Activated naive CD4-positive, alpha-beta T cell treated with anti-CD3 and anti-CD28 coated beads, Interleukin-2, amount 50 U/mL, for 24 hours (primary cell): ENCODE data around the gene KMT2E.
A peak's percentile ranks its signal among the peaks of the same experiment; 100 is the strongest.

Source experiments
- H3K27ac Mint-ChIP-seq: one replicate; pipeline ENCODE4 v1.8.0; 2021; ENCODE audit warnings: mild to moderate bottlenecking, mixed read lengths
- H3K27me3 Mint-ChIP-seq: one replicate; pipeline ENCODE4 v1.8.0; 2021; ENCODE audit warnings: mixed read lengths
- H3K36me3 Mint-ChIP-seq: one replicate; pipeline ENCODE4 v1.8.0; 2021; ENCODE audit warnings: mixed read lengths
- H3K4me1 Mint-ChIP-seq: one replicate; pipeline ENCODE4 v1.8.0; 2021; ENCODE audit warnings: mixed read lengths
- H3K4me3 Mint-ChIP-seq: one replicate; pipeline ENCODE4 v1.8.0; 2021; ENCODE audit warnings: mild to moderate bottlenecking, mixed read lengths
- H3K9me3 Mint-ChIP-seq: one replicate; pipeline ENCODE4 v1.8.0; 2021; ENCODE audit warnings: mixed read lengths

The KMT2E gene

GRCh38 chr7:105131033-105131656, 117.1 kb downstream of the KMT2E start:
- H3K9me3 Mint-ChIP-seq, result no peaks in the 10 kb centered on the region
- H3K27me3 Mint-ChIP-seq, result no peaks in the 10 kb centered on the region
- peak overlapping the region; percentile 81 for H3K27ac Mint-ChIP-seq
- H3K4me3 Mint-ChIP-seq, result no peak overlapping the region
- peaks cover 8% of the 10 kb centered on the region for H3K36me3 Mint-ChIP-seq
- H3K4me1 Mint-ChIP-seq, result peaks cover 7% of the 10 kb centered on the region

- no peaks in the 10 kb centered on the region for H3K27me3 Mint-ChIP-seq
- no peaks in the 10 kb centered on the region for H3K9me3 Mint-ChIP-seq
- peaks cover 10% of the 10 kb centered on the region for H3K4me1 Mint-ChIP-seq
- H3K4me3 Mint-ChIP-seq, result no peak overlapping the region
- no peak overlapping the region for H3K27ac Mint-ChIP-seq
- H3K36me3 Mint-ChIP-seq, result peaks cover 11% of the 10 kb centered on the region
Measured at GRCh38 chr7:105131890-105132289, 117.9 kb downstream of the KMT2E start.

GRCh38 chr7:105132335-105132734, 118.3 kb downstream of the KMT2E start:
- Mint-ChIP-seq H3K9me3 (no peaks in the 10 kb centered on the region), H3K27ac (no peak overlapping the region), H3K27me3 (no peaks in the 10 kb centered on the region), H3K4me3 (no peak overlapping the region), H3K4me1 (peaks cover 11% of the 10 kb centered on the region), H3K36me3 (peaks cover 11% of the 10 kb centered on the region)

- H3K27ac Mint-ChIP-seq, result no peak overlapping the region
- no peak overlapping the region for H3K4me3 Mint-ChIP-seq
- H3K9me3 Mint-ChIP-seq, result no peaks in the 10 kb centered on the region
- peaks cover 12% of the 10 kb centered on the region for H3K36me3 Mint-ChIP-seq
- H3K27me3 Mint-ChIP-seq, result no peaks in the 10 kb centered on the region
- peaks cover 13% of the 10 kb centered on the region for H3K4me1 Mint-ChIP-seq
Measured at GRCh38 chr7:105132835-105133234, 118.8 kb downstream of the KMT2E start.

- peaks cover 15% of the 10 kb centered on the region for H3K36me3 Mint-ChIP-seq
- H3K27ac Mint-ChIP-seq, result no peak overlapping the region
- no peaks in the 10 kb centered on the region for H3K9me3 Mint-ChIP-seq
- peaks cover 16% of the 10 kb centered on the region for H3K4me1 Mint-ChIP-seq
- H3K27me3 Mint-ChIP-seq, result no peaks in the 10 kb centered on the region
- no peak overlapping the region for H3K4me3 Mint-ChIP-seq
Measured at GRCh38 chr7:105133358-105133757, 119.4 kb downstream of the KMT2E start.

- H3K4me3 Mint-ChIP-seq, result no peak overlapping the region
- peaks cover 19% of the 10 kb centered on the region for H3K4me1 Mint-ChIP-seq
- no peaks in the 10 kb centered on the region for H3K9me3 Mint-ChIP-seq
- H3K36me3 Mint-ChIP-seq, result peaks cover 18% of the 10 kb centered on the region
- H3K27me3 Mint-ChIP-seq, result no peaks in the 10 kb centered on the region
- no peak overlapping the region for H3K27ac Mint-ChIP-seq
Measured at GRCh38 chr7:105133986-105134655, 120.1 kb downstream of the KMT2E start.

GRCh38 chr7:105136221-105136620, 122.2 kb downstream of the KMT2E start:
- Mint-ChIP-seq H3K9me3 (no peaks in the 10 kb centered on the region), H3K4me1 (peaks cover 23% of the 10 kb centered on the region), H3K36me3 (peaks cover 18% of the 10 kb centered on the region), H3K27me3 (no peaks in the 10 kb centered on the region), H3K27ac (no peak overlapping the region), H3K4me3 (no peak overlapping the region)

GRCh38 chr7:105137898-105138297, 123.9 kb downstream of the KMT2E start:
- H3K27ac Mint-ChIP-seq, result no peak overlapping the region
- H3K27me3 Mint-ChIP-seq, result no peaks in the 10 kb centered on the region
- H3K9me3 Mint-ChIP-seq, result no peaks in the 10 kb centered on the region
- H3K36me3 Mint-ChIP-seq, result peaks cover 23% of the 10 kb centered on the region
- peaks cover 26% of the 10 kb centered on the region for H3K4me1 Mint-ChIP-seq
- H3K4me3 Mint-ChIP-seq, result no peak overlapping the region

GRCh38 chr7:105139381-105139780, 125.4 kb downstream of the KMT2E start:
- Mint-ChIP-seq H3K27me3 (no peaks in the 10 kb centered on the region), H3K9me3 (no peaks in the 10 kb centered on the region), H3K27ac (no peak overlapping the region), H3K4me3 (no peak overlapping the region), H3K4me1 (peaks cover 29% of the 10 kb centered on the region), H3K36me3 (peaks cover 24% of the 10 kb centered on the region)

GRCh38 chr7:105141068-105141467, 127.1 kb downstream of the KMT2E start:
- no peaks in the 10 kb centered on the region for H3K27me3 Mint-ChIP-seq
- H3K9me3 Mint-ChIP-seq, result no peaks in the 10 kb centered on the region
- no peak overlapping the region for H3K4me3 Mint-ChIP-seq
- peaks cover 26% of the 10 kb centered on the region for H3K4me1 Mint-ChIP-seq
- peaks cover 24% of the 10 kb centered on the region for H3K36me3 Mint-ChIP-seq
- no peak overlapping the region for H3K27ac Mint-ChIP-seq

- peaks cover 4% of the 10 kb centered on the region for H3K36me3 Mint-ChIP-seq
- H3K9me3 Mint-ChIP-seq, result no peaks in the 10 kb centered on the region
- H3K27me3 Mint-ChIP-seq, result no peaks in the 10 kb centered on the region
- H3K27ac Mint-ChIP-seq, result no peak overlapping the region
- H3K4me3 Mint-ChIP-seq, result no peak overlapping the region
- H3K4me1 Mint-ChIP-seq, result peaks cover 4% of the 10 kb centered on the region
Measured at GRCh38 chr7:105149827-105150226, 135.8 kb downstream of the KMT2E start.

GRCh38 chr7:105151152-105151551, 137.1 kb downstream of the KMT2E start:
- Mint-ChIP-seq H3K4me1 (peaks cover 4% of the 10 kb centered on the region), H3K36me3 (peaks cover 4% of the 10 kb centered on the region), H3K9me3 (no peaks in the 10 kb centered on the region), H3K4me3 (no peak overlapping the region), H3K27me3 (no peaks in the 10 kb centered on the region), H3K27ac (no peak overlapping the region)

- Mint-ChIP-seq H3K9me3 (no peaks in the 10 kb centered on the region), H3K27ac (no peak overlapping the region), H3K4me3 (no peak overlapping the region), H3K4me1 (peaks cover 10% of the 10 kb centered on the region), H3K27me3 (no peaks in the 10 kb centered on the region), H3K36me3 (peaks cover 2% of the 10 kb centered on the region)
Measured at GRCh38 chr7:105153531-105153930, 139.5 kb downstream of the KMT2E start.

GRCh38 chr7:105154084-105154483, 140.1 kb downstream of the KMT2E start:
- Mint-ChIP-seq H3K4me1 (peaks cover 10% of the 10 kb centered on the region), H3K9me3 (no peaks in the 10 kb centered on the region), H3K27me3 (no peaks in the 10 kb centered on the region), H3K27ac (no peak overlapping the region), H3K36me3 (peaks cover 4% of the 10 kb centered on the region), H3K4me3 (no peak overlapping the region)

- Mint-ChIP-seq H3K4me1 (peaks cover 10% of the 10 kb centered on the region), H3K27me3 (no peaks in the 10 kb centered on the region), H3K9me3 (no peaks in the 10 kb centered on the region), H3K4me3 (no peak overlapping the region), H3K36me3 (peaks cover 4% of the 10 kb centered on the region), H3K27ac (peak overlapping the region; percentile 10)
Measured at GRCh38 chr7:105156731-105157130, 142.7 kb downstream of the KMT2E start.

GRCh38 chr7:105157278-105157677, 143.3 kb downstream of the KMT2E start:
- Mint-ChIP-seq H3K4me1 (peaks cover 10% of the 10 kb centered on the region), H3K36me3 (peaks cover 4% of the 10 kb centered on the region), H3K9me3 (no peaks in the 10 kb centered on the region), H3K27ac (no peak overlapping the region), H3K4me3 (no peak overlapping the region), H3K27me3 (no peaks in the 10 kb centered on the region)
